GM21786 (cell line): ENCODE results near the gene TRIM54.

ENCODE experiments used
- ATAC-seq: cut with Tn5 transposase; IDR thresholded peaks from one replicate; pipeline ENCODE4 v1.9.1; 2021; ENCODE audit not compliant: unreplicated experiment

TRIM54 gene

DNA sequence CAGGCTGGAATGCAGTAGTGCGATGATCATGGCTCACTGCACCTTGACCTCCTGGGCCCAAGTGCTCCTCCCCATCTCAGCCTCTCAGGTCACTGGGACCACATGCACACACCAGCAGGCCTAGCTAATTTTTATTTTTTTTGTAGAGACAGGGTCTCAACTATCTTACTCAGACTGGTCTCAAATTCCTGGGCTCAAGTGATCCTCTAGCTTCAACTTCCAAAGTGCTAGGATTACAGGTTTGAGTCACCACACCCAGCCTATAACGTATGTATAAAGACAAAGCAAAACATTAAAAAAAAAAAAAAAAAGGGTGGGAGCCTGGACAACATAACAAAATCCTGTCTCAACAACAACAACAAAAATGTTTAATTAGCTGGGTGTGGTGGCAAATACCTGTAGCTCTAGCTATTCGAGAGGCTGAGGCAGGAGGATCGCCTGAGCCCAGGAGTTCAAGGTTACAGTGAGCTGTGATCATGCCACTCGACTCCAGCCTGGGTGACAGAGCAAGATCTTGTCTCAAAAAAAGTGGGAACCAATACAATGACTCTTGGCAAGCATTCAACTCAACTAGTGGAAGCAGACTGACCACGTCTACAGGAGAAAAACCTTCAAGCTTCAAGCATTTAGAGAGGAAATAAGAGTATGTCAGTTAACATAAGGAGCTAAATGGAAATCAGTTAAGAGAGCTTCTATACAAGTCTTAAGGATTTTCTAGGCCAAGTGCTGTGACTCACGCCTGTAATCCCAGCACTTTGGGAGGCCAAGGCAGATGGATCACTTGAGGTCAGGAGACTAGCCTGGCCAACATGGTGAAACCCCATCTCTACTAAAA is 71.8 kb downstream of the TRIM54 start:
- ATAC-seq = no peak

DNA sequence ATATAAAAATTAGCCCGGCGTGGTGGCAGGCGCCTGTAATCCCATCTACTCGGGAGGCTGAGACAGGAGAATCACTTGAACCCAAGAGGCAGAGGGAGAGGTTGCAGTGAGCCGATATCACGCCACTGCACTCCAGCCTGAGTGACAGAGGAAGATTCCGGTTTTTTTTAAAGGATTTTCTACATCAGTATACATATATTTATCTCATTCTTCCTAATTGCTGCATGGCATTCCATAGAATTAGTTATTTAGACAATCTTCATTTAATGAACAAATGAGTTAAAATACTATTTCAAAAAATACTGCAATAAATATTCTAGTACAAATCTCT is 72.3 kb downstream of the TRIM54 start:
- no peak for ATAC-seq

DNA sequence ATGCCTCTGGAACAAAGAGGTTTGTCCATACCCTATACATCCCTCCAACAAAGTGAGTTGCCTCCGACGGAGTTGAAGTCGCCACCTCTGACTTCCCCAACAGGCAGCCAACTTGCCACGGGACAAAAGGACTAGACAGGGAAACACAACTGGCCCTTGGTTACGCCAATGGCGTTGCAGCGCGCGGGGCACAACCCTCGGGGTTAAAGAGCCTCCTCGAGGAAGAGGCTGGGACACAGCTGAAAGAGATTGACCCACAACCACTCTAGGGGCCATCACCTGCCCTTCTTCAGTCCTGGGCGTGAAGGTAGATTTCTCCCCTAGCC is 73.8 kb downstream of the TRIM54 start:
- ATAC-seq = peak; percentile 11

DNA sequence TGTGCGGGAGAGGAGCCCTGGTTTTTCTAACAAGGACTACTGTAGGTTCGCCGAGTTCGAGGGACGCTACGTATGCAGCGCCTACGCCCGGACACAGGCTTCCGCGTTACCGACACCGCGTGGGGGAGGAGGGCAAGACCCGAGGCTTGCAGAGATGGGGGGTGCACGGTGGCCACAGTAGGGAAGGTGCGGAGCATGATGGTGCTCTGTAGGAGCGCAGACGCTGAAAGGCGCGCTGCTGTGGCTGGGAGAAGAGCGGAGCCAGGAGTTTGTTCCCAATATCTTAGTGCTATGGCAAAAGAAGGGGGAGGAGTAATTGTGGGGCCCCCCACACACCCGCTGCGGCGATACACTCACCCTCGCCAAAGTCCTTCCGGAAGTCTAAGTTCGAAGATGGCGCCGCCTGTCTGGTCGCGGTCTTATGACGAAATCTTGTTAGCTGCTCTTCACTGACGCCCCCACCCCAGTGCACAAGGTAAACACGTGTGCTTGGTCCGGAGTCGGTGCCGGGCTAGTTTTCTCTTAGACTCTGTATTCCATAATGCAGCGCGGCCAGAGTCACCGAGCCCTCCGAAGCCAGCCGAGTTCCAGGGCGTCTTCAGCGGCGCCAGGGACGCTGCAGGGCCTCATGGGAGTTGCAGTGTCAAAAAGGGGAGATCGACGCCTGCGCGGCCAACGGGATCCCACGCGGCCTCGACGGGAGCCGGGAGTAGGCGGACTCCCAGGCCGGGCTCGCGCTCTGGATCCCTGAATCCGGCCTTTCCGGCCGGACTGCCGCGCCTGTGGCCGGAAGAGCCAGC is 74.4 kb downstream of the TRIM54 start, which contains the start of gene GTF3C2:
Gene GTF3C2 (minus strand): TSS at position 383 of the 800 bp plus-strand sequence. CDS start 13,210 bp downstream, outside the sequence.
- ATAC-seq = peak; percentile 89
